ENCODE data around the gene RRN3. TPM values are rescaled to one million over a fixed set of nuclear protein-coding genes. Genes with fewer than 3 reads are reported as not detected.
"Not testable (repeated sequence)": the region's sequence is repeated elsewhere in the genome, so short reads cannot be mapped to it uniquely, and the experiment has no call there.

The RRN3 gene
- total RNA-seq, 1 experiment from 2014 or later, result 27.8 TPM

- no peak for DNase-seq (ENCODE audit: low read depth)
Observed at GRCh38 chr16:15052747-15053476, 41.2 kb downstream of the RRN3 start.

- DNase-seq (ENCODE audit: low read depth), result no peak
Observed at GRCh38 chr16:15051387-15051951, 42.6 kb downstream of the RRN3 start.

GRCh38 chr16:15050440-15050839 lies 43.6 kb downstream of the RRN3 start:
- DNase-seq (ENCODE audit: low read depth), result not testable (repeated sequence)

GRCh38 chr16:15049581-15050180 lies 44.4 kb downstream of the RRN3 start:
- no peak for DNase-seq (ENCODE audit: low read depth)

DNA sequence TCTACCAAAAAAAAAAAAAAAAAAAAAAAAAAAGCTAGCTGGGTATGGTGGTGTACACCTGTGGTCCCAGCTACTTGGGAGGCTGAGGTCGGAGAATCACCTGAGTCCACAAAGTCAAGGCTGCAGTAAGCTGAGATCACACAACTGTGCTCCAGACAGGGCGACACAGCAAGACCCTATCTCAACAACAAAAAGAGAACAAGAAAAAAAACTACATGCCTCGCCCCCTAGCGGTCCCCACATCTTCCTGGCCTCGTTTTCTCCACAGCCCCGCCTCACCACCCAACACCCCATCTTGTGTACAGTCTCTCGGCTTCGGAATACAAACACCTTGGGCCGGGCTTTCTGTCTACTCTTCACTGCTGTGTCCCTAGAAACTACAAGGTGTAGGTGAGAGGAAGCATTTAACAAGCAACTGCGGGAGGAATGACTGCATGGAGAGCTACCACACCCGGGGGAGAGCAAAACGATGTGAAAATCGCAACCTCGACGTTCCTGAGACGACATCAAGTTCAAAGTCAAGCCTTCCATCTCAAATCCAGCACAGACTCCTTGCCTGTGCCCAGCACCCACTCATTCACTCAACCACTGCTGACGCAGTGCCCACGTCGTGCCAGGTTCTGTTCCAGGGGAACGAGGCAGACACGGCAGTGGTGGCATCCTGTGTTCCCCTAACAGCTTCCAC lies 47.2 kb downstream of the RRN3 start:
- DNase-seq (ENCODE audit: low read depth), result no peak

DNA sequence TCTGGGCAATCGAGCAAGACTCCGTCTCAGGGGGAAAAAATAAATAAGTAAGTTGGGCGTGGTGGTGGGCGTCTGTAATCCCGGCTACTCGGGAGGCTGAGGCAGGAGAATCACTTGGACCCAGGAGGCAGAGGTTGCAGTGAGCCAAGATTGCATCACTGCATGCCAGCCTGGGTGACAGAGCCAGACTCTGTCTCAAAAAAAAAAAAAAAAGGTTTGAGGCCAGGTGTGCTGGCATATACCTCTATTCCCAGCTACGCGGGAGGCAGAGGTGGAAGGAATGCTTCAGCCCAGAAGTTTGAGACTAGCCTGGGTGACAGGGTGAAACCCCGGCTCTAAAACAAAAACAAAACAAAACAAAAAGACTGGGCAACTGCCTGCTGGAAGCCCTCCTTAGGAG lies 48.8 kb downstream of the RRN3 start:
- not testable (repeated sequence) for DNase-seq (ENCODE audit: low read depth)

GRCh38 chr16:15044286-15044685 lies 49.8 kb downstream of the RRN3 start:
- DNase-seq (ENCODE audit: low read depth), result no peak

DNA sequence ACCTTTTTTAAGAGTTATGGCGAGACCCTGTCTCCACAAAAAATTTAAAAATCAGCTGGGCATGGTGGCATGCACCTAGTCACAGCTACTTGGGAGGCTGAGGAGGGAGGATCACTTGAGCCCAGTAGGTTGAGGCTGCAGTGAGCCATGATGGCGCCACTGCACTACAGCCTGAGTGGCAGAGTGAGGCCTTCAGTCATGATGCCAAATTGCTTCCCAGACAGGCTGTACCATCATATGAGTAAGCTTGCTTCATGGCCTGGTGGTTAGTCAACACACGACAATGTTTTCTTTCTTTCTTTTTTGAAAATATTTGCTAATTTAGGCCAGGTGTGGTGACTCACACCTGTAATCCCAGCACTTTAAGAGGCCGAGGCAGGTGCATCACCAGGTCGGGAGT lies 50.7 kb downstream of the RRN3 start:
- DNase-seq (ENCODE audit: low read depth), result no peak

GRCh38 chr16:15041271-15042004 lies 52.6 kb downstream of the RRN3 start:
- peak; percentile 63 for DNase-seq (ENCODE audit: low read depth)

- DNase-seq (ENCODE audit: low read depth), result no peak
Observed at GRCh38 chr16:15038689-15039088, 55.4 kb downstream of the RRN3 start.

DNA sequence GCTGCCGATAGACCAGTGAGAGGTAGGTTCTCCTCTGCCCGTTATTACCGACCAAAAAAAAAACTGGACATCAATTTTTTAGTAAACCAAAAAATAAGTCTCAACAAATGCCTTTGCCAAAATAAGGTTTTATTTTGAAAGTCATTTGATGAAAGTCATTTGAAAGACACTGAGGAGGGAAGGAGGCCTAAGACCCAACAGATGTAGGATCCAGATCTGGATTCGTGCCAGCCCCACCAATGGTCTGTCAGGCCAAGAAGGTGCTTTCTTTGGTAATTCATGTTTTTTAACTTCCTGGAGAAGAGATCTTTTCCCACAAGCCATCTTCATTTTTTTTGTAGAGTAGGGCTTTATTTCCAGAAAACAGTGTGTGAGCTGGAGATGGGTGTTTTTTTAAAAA lies 56.3 kb downstream of the RRN3 start:
- DNase-seq (ENCODE audit: low read depth), result no peak

DNA sequence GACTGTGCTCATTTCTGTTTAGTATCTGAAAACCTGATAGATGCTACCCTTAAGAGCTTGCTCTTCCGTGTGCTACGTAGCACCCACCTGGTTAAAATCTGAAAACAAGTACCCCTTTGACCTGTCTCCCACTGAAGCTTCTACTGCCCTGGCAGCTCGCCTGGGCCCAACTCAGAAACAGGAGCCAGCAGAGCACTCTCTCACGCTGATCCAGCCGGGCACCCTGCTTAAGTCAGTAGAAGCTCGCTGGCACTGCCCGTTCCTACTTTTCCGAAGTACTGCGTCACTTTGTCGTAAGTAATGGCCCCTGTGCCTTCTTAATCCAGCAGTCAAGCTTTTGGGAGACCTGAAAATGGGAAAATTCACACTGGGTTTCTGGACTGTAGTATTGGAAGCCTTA lies 57.1 kb downstream of the RRN3 start:
- no peak for DNase-seq (ENCODE audit: low read depth)

DNA sequence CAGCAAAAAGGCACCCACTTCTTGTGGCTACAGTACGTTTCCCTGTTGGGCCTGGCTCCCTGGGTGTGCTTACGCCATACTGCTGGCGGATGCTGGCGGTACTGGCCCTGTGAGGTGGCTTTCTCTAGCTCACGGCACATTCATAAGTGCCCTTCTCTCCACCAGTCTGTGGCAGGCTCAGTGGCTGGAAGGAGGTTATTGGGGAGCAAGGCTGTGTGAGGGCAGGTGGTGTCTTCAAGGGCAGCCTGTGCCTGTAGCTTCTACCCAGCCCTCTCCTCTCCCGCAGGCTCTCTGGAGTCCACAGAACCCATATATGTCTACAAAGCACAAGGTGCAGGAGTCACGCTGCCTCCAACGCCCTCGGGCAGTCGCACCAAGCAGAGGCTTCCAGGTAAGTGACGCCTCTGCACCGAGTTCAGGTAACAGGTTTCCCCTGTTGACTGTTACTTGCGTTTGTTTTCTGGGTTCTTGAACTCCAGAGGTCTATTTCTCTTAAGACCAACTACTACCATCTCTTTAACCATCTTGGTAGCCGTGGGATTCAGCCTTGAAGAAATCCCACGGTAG lies 58.8 kb downstream of the RRN3 start:
- no peak for DNase-seq (ENCODE audit: low read depth)

- DNase-seq (ENCODE audit: low read depth), result no peak
Observed at GRCh38 chr16:15034266-15035162, 59.6 kb downstream of the RRN3 start.

- no peak for DNase-seq (ENCODE audit: low read depth)
Observed at GRCh38 chr16:15033309-15033707, 60.8 kb downstream of the RRN3 start.

- peak; percentile 40 for DNase-seq (ENCODE audit: low read depth)
Observed at GRCh38 chr16:15032547-15033308, 61.3 kb downstream of the RRN3 start.

DNA sequence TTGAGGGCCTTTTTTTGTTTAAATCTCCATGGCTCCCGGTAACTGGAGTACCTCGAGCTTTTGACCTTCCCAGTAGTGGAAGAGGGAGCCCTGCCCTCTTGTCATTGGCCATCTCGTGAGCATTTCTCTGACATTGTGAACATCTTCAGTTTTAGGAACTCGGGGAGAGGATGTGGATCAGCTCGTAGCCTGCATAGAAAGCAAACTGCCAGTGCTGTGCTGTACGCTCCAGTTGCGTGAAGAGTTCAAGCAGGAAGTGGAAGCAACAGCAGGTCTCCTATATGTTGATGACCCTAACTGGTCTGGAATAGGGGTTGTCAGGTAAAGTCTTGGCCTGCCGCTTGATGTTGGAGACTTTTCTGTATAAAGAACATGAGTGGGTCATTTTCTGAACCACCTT lies 62.5 kb downstream of the RRN3 start:
- DNase-seq (ENCODE audit: low read depth), result no peak

DNA sequence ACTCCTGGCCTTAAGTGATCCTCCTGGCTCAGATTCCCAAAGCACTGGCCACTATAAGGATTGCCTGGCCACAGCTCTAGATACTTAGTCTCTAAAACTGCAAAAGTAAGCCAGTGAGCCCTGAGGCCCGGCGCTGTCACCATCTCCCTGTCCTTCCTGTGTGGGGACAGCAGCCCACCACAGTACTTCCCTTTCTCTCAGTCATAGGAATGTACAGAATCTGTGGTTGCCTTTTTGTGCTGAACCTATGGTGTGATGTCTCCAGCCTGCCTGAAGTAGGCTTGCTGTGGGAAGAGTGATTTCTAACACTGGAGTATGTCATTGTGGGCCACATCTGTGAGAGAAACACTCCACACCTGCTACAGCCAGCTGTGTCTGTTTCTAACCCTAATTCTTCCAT lies 62.9 kb downstream of the RRN3 start:
- no peak for DNase-seq (ENCODE audit: low read depth)

GRCh38 chr16:15029749-15030148 lies 64.3 kb downstream of the RRN3 start:
- not testable (repeated sequence) for DNase-seq (ENCODE audit: low read depth)
